ENCODE results near the gene PCSK1N. TPM values are rescaled to one million over a fixed set of nuclear protein-coding genes. Genes with fewer than 3 reads are reported as not detected.

Gene PCSK1N
- total and polyA plus RNA-seq, 2 of the 13 experiments (the other 11 are each of a cell fraction or from before 2014, with no cell fraction given) = 4.5 to 14.0 TPM

DNA sequence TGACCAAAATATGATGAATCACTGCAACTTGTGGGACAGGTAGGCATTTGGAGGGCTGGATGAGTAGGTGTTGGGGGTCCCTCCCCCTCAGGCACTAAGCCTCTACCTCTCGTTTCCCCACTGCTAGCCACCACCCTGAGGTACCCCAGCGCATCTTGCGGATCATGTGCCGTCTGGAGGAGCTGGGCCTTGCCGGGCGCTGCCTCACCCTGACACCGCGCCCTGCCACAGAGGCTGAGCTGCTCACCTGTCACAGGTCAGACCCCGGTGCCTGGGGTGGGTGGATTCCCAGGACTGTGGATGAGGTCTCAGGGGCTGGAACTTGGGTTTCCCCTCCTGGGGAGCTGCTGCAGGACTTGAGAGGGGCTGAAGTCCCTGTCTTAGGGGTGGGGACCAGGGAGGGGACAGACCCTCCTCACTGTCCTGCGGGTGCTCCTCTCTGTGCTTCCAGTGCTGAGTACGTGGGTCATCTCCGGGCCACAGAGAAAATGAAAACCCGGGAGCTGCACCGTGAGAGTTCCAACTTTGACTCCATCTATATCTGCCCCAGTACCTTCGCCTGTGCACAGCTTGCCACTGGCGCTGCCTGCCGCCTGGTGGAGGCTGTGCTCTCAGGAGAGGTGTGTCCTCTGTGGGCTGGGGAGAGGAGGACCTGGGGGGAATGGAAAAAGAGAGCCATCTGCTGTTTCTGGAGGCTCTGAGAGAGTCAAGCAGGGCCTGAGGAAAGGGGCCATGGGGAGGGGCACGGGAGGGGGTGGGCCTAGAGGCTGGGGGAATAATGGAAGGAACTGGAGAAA, 19.2 kb downstream of the PCSK1N start:
- no peaks in the 10 kb centered on the region for H3K79me2 ChIP-seq (ENCODE audit: insufficient read depth, low read length)
- WGBS (ENCODE audit: low lambda C conversion rate) = 95% methylated on average over 9 of the region's 18 CpGs
- peaks cover 1 to 13% of the 10 kb centered on the region in 2 experiments; a peak in 2 of 5 replicates for H3K36me3 ChIP-seq (replicated peaks in 1 of 2; ENCODE audit: control insufficient read depth in 1 of 2, insufficient read depth in 2 of 2, low read length in 2 of 2)
- ChIA-PET CTCF (ENCODE audit: low intra/inter-chr PET ratio, low total read pairs) (no interaction called here), POLR2A (no interaction called here)
- intact Hi-C loops (cut with micrococcal nuclease; ENCODE audit: unreplicated experiment) (no loop called here), in situ Hi-C loops (cut with HindIII; ENCODE audit: extremely low pct_ligation_motif_present, low pct_unique_long_range_greater_than_20kb) (no loop called here)
- TF ChIP-seq TBP (CRISPR knock-in tag; IDR thresholded peaks at IDR 0.05) (no peak), AHR (CRISPR knock-in tag; IDR thresholded peaks at IDR 0.05) (no peak), ZNF615 (CRISPR knock-in tag; IDR thresholded peaks at IDR 0.05; ENCODE audit: borderline replicate concordance) (no peak)
- no peak overlapping the region for H3K4me3 ChIP-seq (replicated peaks in 1 of 3; ENCODE audit: insufficient read depth in 1 of 3, low read depth in 2 of 3, low read length in 3 of 3)
- no peaks in the 10 kb centered on the region for H3K27me3 ChIP-seq (ENCODE audit: control insufficient read depth in 1 of 2, insufficient read depth in 2 of 2, low read length in 2 of 2)
- DNase-seq (ENCODE audit: low spot score) (no peak), FAIRE-seq (no peak), ATAC-seq (0 out of 3 replicates have a peak, but pooled peaks have one; percentile 35)
- no peak overlapping the region for H3K27ac ChIP-seq (ENCODE audit: extremely low read length, insufficient read depth, low read length)
- no peak overlapping the region for H3K9ac ChIP-seq (ENCODE audit: insufficient read depth, low read depth, low read length)
- no peaks in the 10 kb centered on the region for H4K20me1 ChIP-seq (ENCODE audit: insufficient read depth, low read length)
- no peak overlapping the region for H3K4me2 ChIP-seq (ENCODE audit: low read depth, low read length)
- H3K4me1 ChIP-seq (ENCODE audit: insufficient read depth, low read length) = no peaks in the 10 kb centered on the region
- no peaks in the 10 kb centered on the region for H3K9me3 ChIP-seq (ENCODE audit: low read length)
- no TSS peak for BruUV-seq (replicated peaks)
- no peak overlapping the region for H2AFZ ChIP-seq (ENCODE audit: low read length)

DNA sequence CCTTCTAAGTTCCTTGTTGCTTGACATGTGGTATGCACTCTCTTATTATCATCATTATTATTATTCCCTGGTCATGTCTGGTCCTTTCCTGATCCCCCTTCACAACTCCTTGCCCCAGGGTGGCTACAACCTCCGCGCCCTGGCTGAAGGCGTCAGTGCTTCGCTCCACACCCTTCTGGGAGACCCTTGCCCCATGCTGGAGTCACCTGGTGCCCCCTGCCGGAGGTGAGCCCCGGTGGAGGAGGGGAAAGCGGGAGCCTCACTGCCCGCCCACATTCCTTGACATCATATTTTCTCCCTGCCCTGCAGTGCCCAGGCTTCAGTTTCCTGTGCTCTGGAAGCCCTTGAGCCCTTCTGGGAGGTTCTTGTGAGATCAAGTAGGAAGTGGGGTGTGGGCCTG, 20.1 kb downstream of the PCSK1N start:
- Histone ChIP-seq H3K9me3 (ENCODE audit: low read length) (no peaks in the 10 kb centered on the region), H3K27me3 (ENCODE audit: control insufficient read depth in 1 of 2, insufficient read depth in 2 of 2, low read length in 2 of 2) (no peaks in the 10 kb centered on the region), H4K20me1 (ENCODE audit: insufficient read depth, low read length) (no peaks in the 10 kb centered on the region), H2AFZ (ENCODE audit: low read length) (no peak overlapping the region), H3K9ac (ENCODE audit: insufficient read depth, low read depth, low read length) (no peak overlapping the region), H3K79me2 (ENCODE audit: insufficient read depth, low read length) (no peaks in the 10 kb centered on the region), H3K4me1 (ENCODE audit: insufficient read depth, low read length) (no peaks in the 10 kb centered on the region), H3K36me3 (replicated peaks in 1 of 2; ENCODE audit: control insufficient read depth in 1 of 2, insufficient read depth in 2 of 2, low read length in 2 of 2) (peaks cover 1 to 13% of the 10 kb centered on the region in 2 experiments; a peak in 2 of 5 replicates), H3K4me2 (ENCODE audit: low read depth, low read length) (no peak overlapping the region), H3K27ac (ENCODE audit: extremely low read length, insufficient read depth, low read length) (no peak overlapping the region), H3K4me3 (replicated peaks in 1 of 3; ENCODE audit: insufficient read depth in 1 of 3, low read depth in 2 of 3, low read length in 3 of 3) (no peak overlapping the region)
- in situ Hi-C loops (cut with HindIII; ENCODE audit: extremely low pct_ligation_motif_present, low pct_unique_long_range_greater_than_20kb) = no loop called here
- ATAC-seq (no peak), FAIRE-seq (no peak), DNase-seq (ENCODE audit: low spot score) (no peak)
- POLR2A ChIA-PET = no interaction called here
- CTCF ChIA-PET (ENCODE audit: low intra/inter-chr PET ratio, low total read pairs) = no interaction called here
- 90% methylated on average over 8 of the region's 8 CpGs for WGBS (ENCODE audit: low lambda C conversion rate)
- intact Hi-C loops (cut with micrococcal nuclease; ENCODE audit: unreplicated experiment) = no loop called here
- BruUV-seq (replicated peaks) = no TSS peak
- TF ChIP-seq KDM6A (CRISPR knock-in tag; IDR thresholded peaks at IDR 0.05; ENCODE audit: low read depth) = no peak
- 0 out of 2 replicates have a peak, but pooled peaks have one; percentile 4 for TF ChIP-seq CTCF (CRISPR knock-in tag; IDR thresholded peaks at IDR 0.05)
- TF ChIP-seq, protein P1, sequence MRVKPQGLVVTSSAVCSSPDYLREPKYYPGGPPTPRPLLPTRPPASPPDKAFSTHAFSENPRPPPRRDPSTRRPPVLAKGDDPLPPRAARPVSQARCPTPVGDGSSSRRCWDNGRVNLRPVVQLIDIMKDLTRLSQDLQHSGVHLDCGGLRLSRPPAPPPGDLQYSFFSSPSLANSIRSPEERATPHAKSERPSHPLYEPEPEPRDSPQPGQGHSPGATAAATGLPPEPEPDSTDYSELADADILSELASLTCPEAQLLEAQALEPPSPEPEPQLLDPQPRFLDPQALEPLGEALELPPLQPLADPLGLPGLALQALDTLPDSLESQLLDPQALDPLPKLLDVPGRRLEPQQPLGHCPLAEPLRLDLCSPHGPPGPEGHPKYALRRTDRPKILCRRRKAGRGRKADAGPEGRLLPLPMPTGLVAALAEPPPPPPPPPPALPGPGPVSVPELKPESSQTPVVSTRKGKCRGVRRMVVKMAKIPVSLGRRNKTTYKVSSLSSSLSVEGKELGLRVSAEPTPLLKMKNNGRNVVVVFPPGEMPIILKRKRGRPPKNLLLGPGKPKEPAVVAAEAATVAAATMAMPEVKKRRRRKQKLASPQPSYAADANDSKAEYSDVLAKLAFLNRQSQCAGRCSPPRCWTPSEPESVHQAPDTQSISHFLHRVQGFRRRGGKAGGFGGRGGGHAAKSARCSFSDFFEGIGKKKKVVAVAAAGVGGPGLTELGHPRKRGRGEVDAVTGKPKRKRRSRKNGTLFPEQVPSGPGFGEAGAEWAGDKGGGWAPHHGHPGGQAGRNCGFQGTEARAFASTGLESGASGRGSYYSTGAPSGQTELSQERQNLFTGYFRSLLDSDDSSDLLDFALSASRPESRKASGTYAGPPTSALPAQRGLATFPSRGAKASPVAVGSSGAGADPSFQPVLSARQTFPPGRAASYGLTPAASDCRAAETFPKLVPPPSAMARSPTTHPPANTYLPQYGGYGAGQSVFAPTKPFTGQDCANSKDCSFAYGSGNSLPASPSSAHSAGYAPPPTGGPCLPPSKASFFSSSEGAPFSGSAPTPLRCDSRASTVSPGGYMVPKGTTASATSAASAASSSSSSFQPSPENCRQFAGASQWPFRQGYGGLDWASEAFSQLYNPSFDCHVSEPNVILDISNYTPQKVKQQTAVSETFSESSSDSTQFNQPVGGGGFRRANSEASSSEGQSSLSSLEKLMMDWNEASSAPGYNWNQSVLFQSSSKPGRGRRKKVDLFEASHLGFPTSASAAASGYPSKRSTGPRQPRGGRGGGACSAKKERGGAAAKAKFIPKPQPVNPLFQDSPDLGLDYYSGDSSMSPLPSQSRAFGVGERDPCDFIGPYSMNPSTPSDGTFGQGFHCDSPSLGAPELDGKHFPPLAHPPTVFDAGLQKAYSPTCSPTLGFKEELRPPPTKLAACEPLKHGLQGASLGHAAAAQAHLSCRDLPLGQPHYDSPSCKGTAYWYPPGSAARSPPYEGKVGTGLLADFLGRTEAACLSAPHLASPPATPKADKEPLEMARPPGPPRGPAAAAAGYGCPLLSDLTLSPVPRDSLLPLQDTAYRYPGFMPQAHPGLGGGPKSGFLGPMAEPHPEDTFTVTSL (CRISPR knock-in tag; IDR thresholded peaks at IDR 0.05; ENCODE audit: borderline replicate concordance) = no peak
- TF ChIP-seq, protein P2, sequence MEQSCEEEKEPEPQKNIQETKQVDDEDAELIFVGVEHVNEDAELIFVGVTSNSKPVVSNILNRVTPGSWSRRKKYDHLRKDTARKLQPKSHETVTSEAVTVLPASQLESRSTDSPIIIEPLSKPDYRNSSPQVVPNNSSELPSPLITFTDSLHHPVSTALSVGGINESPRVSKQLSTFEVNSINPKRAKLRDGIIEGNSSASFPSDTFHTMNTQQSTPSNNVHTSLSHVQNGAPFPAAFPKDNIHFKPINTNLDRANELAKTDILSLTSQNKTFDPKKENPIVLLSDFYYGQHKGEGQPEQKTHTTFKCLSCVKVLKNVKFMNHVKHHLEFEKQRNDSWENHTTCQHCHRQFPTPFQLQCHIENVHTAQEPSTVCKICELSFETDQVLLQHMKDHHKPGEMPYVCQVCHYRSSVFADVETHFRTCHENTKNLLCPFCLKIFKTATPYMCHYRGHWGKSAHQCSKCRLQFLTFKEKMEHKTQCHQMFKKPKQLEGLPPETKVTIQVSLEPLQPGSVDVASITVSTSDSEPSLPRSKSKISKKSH (CRISPR knock-in tag; IDR thresholded peaks at IDR 0.05; ENCODE audit: borderline replicate concordance) = no peak
- TF ChIP-seq MAFG (CRISPR knock-in tag; IDR thresholded peaks at IDR 0.05) = no peak
